22Rv1 (cell line): ENCODE data around the gene KCNJ6.

Source experiments
- H3K27ac ChIP-seq: fragments of 450-650 bp; 2 replicates; pipeline ENCODE4 v1.5.1; 2017
- ZFX ChIP-seq: fragments of 450-650 bp; IDR thresholded peaks from 2 replicates; pipeline ENCODE4 v1.6.1; 2017; ENCODE audit warnings: antibody characterized with exemption, borderline replicate concordance
- TF ChIP-seq, protein P1 (sequence below): fragments of 450-650 bp; IDR thresholded peaks from 2 replicates; pipeline ENCODE4 v1.5.1; 2017; ENCODE audit warnings: mild to moderate bottlenecking

Gene KCNJ6

GRCh38 chr21:37784591-37785318 is 131.5 kb downstream of the KCNJ6 start:
- H3K27ac ChIP-seq, result no peak overlapping the region
- TF ChIP-seq ZFX, result no peak
- TF ChIP-seq, protein P1, sequence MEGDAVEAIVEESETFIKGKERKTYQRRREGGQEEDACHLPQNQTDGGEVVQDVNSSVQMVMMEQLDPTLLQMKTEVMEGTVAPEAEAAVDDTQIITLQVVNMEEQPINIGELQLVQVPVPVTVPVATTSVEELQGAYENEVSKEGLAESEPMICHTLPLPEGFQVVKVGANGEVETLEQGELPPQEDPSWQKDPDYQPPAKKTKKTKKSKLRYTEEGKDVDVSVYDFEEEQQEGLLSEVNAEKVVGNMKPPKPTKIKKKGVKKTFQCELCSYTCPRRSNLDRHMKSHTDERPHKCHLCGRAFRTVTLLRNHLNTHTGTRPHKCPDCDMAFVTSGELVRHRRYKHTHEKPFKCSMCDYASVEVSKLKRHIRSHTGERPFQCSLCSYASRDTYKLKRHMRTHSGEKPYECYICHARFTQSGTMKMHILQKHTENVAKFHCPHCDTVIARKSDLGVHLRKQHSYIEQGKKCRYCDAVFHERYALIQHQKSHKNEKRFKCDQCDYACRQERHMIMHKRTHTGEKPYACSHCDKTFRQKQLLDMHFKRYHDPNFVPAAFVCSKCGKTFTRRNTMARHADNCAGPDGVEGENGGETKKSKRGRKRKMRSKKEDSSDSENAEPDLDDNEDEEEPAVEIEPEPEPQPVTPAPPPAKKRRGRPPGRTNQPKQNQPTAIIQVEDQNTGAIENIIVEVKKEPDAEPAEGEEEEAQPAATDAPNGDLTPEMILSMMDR, result no peak

DNA sequence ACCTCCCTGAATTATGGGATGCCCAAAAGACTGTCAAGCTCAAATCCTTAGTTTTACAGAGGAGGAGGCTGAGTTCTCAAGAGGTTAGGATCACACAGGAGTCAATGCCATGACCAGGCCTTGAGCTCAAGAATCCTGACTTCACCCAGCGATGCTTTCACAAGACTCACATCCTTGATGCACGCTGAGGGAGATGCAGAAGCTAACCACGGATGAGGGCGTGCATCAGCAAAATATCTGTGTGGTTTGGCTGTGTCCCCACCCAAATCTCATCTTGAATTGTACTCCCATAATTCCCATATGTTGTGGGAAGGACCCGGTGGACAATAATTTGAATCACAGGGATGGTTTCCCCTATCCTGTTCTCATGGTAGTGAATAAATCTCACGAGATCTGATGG is 133.2 kb downstream of the KCNJ6 start:
- no peak overlapping the region for H3K27ac ChIP-seq
- no peak for TF ChIP-seq ZFX
- TF ChIP-seq, protein P1, result no peak

GRCh38 chr21:37780991-37781983 is 135.0 kb downstream of the KCNJ6 start:
- TF ChIP-seq, protein P1, result no peak
- no peak for TF ChIP-seq ZFX
- H3K27ac ChIP-seq, result no peak overlapping the region

DNA sequence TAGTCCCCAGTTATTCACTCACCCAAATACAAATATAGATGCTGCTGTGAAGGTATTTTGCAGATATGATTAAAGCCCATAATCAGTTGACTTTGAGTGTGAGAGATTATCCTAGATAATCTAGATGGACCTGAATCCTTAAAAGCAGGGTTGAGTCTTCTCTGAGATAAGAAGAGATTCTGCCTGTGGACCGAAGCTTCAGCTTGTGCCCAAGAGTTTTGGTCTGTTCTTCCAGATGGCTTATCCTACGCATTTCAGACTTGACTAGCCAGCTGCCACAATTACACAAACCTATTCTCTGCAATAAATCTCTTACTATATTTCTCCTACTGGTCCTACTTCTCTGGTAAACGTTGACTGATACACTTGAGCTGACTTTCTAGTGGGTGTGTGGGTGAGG is 145.1 kb downstream of the KCNJ6 start:
- no peak for TF ChIP-seq ZFX
- TF ChIP-seq, protein P1, result no peak
- H3K27ac ChIP-seq, result no peak overlapping the region

GRCh38 chr21:37770461-37770860 is 145.8 kb downstream of the KCNJ6 start:
- H3K27ac ChIP-seq, result no peak overlapping the region
- TF ChIP-seq, protein P1, result no peak
- no peak for TF ChIP-seq ZFX

GRCh38 chr21:37769656-37770055 is 146.6 kb downstream of the KCNJ6 start:
- no peak overlapping the region for H3K27ac ChIP-seq
- TF ChIP-seq, protein P1, result no peak
- TF ChIP-seq ZFX, result no peak
